Stimulated activated CD4-positive, alpha-beta T cell treated with anti-CD3 and anti-CD28 coated beads, TNF-alpha, amount 100 ng/mL, for 48 hours (primary cell): Measurements from ENCODE around the gene NR2C2AP.
"Not testable (repeated sequence)": the region's sequence is repeated elsewhere in the genome, so short reads cannot be mapped to it uniquely, and the experiment has no call there.

Source experiments
- DNase-seq, 3 donors: peaks; one replicate each; pipeline ENCODE4 v3.0.0-alpha.2; 2020; ENCODE audit warnings: low read depth in 3 of 3

Gene NR2C2AP

GRCh38 chr19:19203012-19203856 is at the start of gene NR2C2AP:
Gene NR2C2AP (minus strand): TSS chr19:19203414. CDS start chr19:19203060, 354 bp downstream.
- peak; percentile 89 to 95 (median 92) for DNase-seq

GRCh38 chr19:19250196-19250801 is 47.1 kb upstream of the NR2C2AP start:
- DNase-seq: no peak

- no peak for DNase-seq
Measured at GRCh38 chr19:19240476-19240875, 37.3 kb upstream of the NR2C2AP start.

- no peak for DNase-seq
Measured at GRCh38 chr19:19239675-19240074, 36.5 kb upstream of the NR2C2AP start.

- DNase-seq: no peak
Measured at GRCh38 chr19:19238126-19238894, 35.1 kb upstream of the NR2C2AP start.

- DNase-seq: no peak
Measured at GRCh38 chr19:19236173-19236572, 33.0 kb upstream of the NR2C2AP start.

- DNase-seq: no peak
Measured at GRCh38 chr19:19234220-19234816, 31.1 kb upstream of the NR2C2AP start.

GRCh38 chr19:19232261-19232721 is 29.1 kb upstream of the NR2C2AP start:
- no peak for DNase-seq

GRCh38 chr19:19230999-19231398 is 27.8 kb upstream of the NR2C2AP start:
- DNase-seq: no peak

- no peak for DNase-seq
Measured at GRCh38 chr19:19229701-19230100, 26.5 kb upstream of the NR2C2AP start.

- DNase-seq: no peak
Measured at GRCh38 chr19:19227217-19227616, 24.0 kb upstream of the NR2C2AP start.

- no peak for DNase-seq
Measured at GRCh38 chr19:19226663-19227062, 23.4 kb upstream of the NR2C2AP start.

- no peak for DNase-seq
Measured at GRCh38 chr19:19226204-19226603, 23.0 kb upstream of the NR2C2AP start.

- peak; percentile 46 to 67 (median 53) for DNase-seq
Measured at GRCh38 chr19:19224852-19225494, 21.8 kb upstream of the NR2C2AP start.

- DNase-seq: no peak
Measured at GRCh38 chr19:19224150-19224851, 21.1 kb upstream of the NR2C2AP start.

GRCh38 chr19:19223636-19224035 is 20.4 kb upstream of the NR2C2AP start:
- DNase-seq: no peak

- no peak for DNase-seq
Measured at GRCh38 chr19:19223060-19223459, 19.8 kb upstream of the NR2C2AP start.

GRCh38 chr19:19221000-19221399 is 17.8 kb upstream of the NR2C2AP start:
- DNase-seq: not testable (repeated sequence)

GRCh38 chr19:19218911-19219310 is 15.7 kb upstream of the NR2C2AP start:
- DNase-seq: no peak

GRCh38 chr19:19217099-19217498 is 13.9 kb upstream of the NR2C2AP start:
- DNase-seq: no peak

GRCh38 chr19:19215792-19216191 is 12.6 kb upstream of the NR2C2AP start:
- no peak for DNase-seq
